ENCODE measurements around the gene PARVG. TPM values are rescaled to one million over a fixed set of nuclear protein-coding genes. Genes with fewer than 3 reads are reported as not detected.

PARVG gene
- total RNA-seq, 2 donors from 2014 or later, result 0.11 to 0.44 TPM

DNA sequence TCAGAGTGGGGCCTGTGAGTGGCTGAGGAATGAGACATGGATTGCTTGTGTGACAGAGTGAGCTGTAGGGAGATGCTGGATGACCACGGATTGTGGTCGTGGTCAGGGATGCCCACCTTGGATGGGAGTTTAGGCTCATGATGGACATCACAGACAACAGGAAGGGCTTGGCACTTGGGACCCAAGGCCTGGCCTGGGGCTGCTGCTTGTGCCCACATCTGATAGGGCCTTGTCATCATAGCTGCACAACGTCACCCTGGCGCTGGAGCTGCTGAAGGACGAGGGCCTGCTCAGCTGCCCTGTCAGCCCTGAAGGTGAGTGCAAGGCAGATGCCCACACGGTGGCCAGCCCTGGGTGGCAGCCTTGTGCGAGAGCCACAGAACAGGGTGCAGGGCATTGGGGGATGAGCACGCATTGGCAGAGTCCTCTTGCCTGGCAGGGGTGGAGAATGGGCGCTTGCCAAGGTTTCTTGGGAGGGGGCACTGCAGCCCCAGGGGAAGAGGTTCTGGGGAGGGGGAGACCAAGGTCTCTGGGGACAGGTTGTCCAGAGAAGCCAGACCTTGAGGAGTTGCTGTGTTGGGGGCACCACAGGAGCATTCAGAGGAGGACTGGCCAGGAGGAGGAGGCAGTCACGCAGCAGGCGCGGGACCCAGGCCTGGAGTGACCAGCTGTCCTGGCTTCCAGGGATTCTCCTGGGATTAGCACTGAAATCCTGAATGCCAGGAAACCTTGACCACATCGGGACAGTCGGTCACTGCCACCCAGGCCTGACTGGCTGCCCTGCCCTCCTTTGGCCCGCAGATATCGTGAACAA lies 25.0 kb downstream of the PARVG start:
- Histone ChIP-seq H3K36me3 (ENCODE audit: control insufficient read depth, insufficient read depth, low read length) (no peaks in the 10 kb centered on the region), H3K9ac (ENCODE audit: extremely low read depth, low read length, poor library complexity, severe bottlenecking) (no peak overlapping the region), H3K9me3 (ENCODE audit: control insufficient read depth, low read length) (peaks cover 10% of the 10 kb centered on the region), H3K27ac (ENCODE audit: low read depth, low read length) (no peak overlapping the region), H3K4me3 (ENCODE audit: low read length) (no peak overlapping the region), H3K27me3 (ENCODE audit: control insufficient read depth, insufficient read depth, low read length, poor library complexity, severe bottlenecking) (no peaks in the 10 kb centered on the region), H3K4me1 (ENCODE audit: control insufficient read depth, insufficient read depth, low read length) (no peaks in the 10 kb centered on the region)
- H3K27ac Mint-ChIP-seq, result no peak overlapping the region
- TF ChIP-seq, protein P1, sequence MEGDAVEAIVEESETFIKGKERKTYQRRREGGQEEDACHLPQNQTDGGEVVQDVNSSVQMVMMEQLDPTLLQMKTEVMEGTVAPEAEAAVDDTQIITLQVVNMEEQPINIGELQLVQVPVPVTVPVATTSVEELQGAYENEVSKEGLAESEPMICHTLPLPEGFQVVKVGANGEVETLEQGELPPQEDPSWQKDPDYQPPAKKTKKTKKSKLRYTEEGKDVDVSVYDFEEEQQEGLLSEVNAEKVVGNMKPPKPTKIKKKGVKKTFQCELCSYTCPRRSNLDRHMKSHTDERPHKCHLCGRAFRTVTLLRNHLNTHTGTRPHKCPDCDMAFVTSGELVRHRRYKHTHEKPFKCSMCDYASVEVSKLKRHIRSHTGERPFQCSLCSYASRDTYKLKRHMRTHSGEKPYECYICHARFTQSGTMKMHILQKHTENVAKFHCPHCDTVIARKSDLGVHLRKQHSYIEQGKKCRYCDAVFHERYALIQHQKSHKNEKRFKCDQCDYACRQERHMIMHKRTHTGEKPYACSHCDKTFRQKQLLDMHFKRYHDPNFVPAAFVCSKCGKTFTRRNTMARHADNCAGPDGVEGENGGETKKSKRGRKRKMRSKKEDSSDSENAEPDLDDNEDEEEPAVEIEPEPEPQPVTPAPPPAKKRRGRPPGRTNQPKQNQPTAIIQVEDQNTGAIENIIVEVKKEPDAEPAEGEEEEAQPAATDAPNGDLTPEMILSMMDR (conservative IDR thresholded peaks at IDR 0.05), result no peak
- no peak overlapping the region for H3K4me3 Mint-ChIP-seq
- peaks cover 5% of the 10 kb centered on the region for H3K4me1 Mint-ChIP-seq
- no peak for DNase-seq
- WGBS, 2 experiments (ENCODE audit: insufficient coverage in 1 of 2, insufficient read length in 1 of 2), result 92 to 96% methylated on average over 7 to 16 of the region's 16 CpGs
- H3K27me3 Mint-ChIP-seq (ENCODE audit: insufficient read depth), result no peaks in the 10 kb centered on the region
- peaks cover 8% of the 10 kb centered on the region for H3K9me3 Mint-ChIP-seq
- no peaks in the 10 kb centered on the region for H3K36me3 Mint-ChIP-seq (ENCODE audit: low read depth)

DNA sequence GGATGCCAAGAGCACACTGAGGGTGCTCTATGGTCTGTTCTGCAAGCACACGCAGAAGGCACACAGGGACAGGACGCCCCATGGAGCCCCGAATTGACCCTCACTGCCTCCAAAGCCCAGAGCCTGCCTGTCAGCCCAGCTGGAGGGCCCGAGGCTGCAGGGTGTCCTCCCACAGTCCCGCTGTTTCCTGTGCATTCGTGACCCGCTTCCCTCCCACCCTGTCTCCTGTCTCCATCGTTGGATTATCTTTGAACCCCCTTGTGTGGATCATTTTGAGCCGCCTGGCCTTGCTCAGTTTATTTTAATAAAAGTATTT lies 25.6 kb downstream of the PARVG start:
- no peak for DNase-seq
- Histone ChIP-seq H3K36me3 (ENCODE audit: control insufficient read depth, insufficient read depth, low read length) (no peaks in the 10 kb centered on the region), H3K9me3 (ENCODE audit: control insufficient read depth, low read length) (peaks cover 10% of the 10 kb centered on the region), H3K27ac (ENCODE audit: low read depth, low read length) (no peak overlapping the region), H3K27me3 (ENCODE audit: control insufficient read depth, insufficient read depth, low read length, poor library complexity, severe bottlenecking) (no peaks in the 10 kb centered on the region), H3K4me1 (ENCODE audit: control insufficient read depth, insufficient read depth, low read length) (no peaks in the 10 kb centered on the region), H3K9ac (ENCODE audit: extremely low read depth, low read length, poor library complexity, severe bottlenecking) (no peak overlapping the region), H3K4me3 (ENCODE audit: low read length) (no peak overlapping the region)
- Mint-ChIP-seq H3K4me3 (no peak overlapping the region), H3K27ac (no peak overlapping the region), H3K27me3 (ENCODE audit: insufficient read depth) (no peaks in the 10 kb centered on the region), H3K36me3 (ENCODE audit: low read depth) (no peaks in the 10 kb centered on the region), H3K4me1 (peaks cover 5% of the 10 kb centered on the region), H3K9me3 (peaks cover 8% of the 10 kb centered on the region)
- 88 to 91% methylated on average over 8 to 9 of the region's 9 CpGs for WGBS, 2 experiments (ENCODE audit: insufficient coverage in 1 of 2, insufficient read length in 1 of 2)
- TF ChIP-seq, protein P1 (conservative IDR thresholded peaks at IDR 0.05), result no peak

DNA sequence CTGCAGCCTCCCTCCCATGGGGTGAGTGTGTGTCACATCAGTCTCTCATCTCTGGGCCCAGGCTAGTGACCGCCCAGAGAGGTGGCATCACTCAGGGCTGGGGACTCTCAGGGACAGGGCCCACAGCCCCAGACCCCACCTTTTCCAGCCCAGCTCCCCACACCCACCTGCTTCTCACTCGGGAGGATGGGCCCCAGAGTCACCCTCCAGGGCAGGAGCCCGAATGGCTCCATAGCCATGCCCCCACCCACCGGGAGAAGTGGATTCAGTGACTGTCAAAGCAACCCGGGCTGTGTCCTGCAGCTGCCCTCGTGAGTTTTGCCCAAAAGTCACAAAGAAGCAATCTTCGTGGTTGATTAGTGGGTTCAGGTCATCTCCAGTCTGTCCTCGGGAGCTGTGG lies 26.0 kb downstream of the PARVG start:
- Mint-ChIP-seq H3K36me3 (ENCODE audit: low read depth) (no peaks in the 10 kb centered on the region), H3K4me3 (no peak overlapping the region), H3K27me3 (ENCODE audit: insufficient read depth) (no peaks in the 10 kb centered on the region), H3K27ac (no peak overlapping the region), H3K9me3 (peaks cover 8% of the 10 kb centered on the region), H3K4me1 (peaks cover 5% of the 10 kb centered on the region)
- WGBS, 2 experiments (ENCODE audit: insufficient coverage in 1 of 2, insufficient read length in 1 of 2), result 88 to 90% methylated on average over 6 to 8 of the region's 8 CpGs
- Histone ChIP-seq H3K4me3 (ENCODE audit: low read length) (no peak overlapping the region), H3K27ac (ENCODE audit: low read depth, low read length) (no peak overlapping the region), H3K9ac (ENCODE audit: extremely low read depth, low read length, poor library complexity, severe bottlenecking) (no peak overlapping the region), H3K36me3 (ENCODE audit: control insufficient read depth, insufficient read depth, low read length) (no peaks in the 10 kb centered on the region), H3K4me1 (ENCODE audit: control insufficient read depth, insufficient read depth, low read length) (no peaks in the 10 kb centered on the region), H3K27me3 (ENCODE audit: control insufficient read depth, insufficient read depth, low read length, poor library complexity, severe bottlenecking) (no peaks in the 10 kb centered on the region), H3K9me3 (ENCODE audit: control insufficient read depth, low read length) (peaks cover 10% of the 10 kb centered on the region)
- DNase-seq, result no peak
- TF ChIP-seq, protein P1 (conservative IDR thresholded peaks at IDR 0.05), result no peak

All from endodermal cell (in vitro differentiated cells).